ENCODE measurements around the gene VTI1B. TPM values are rescaled to one million over a fixed set of nuclear protein-coding genes. Genes with fewer than 3 reads are reported as not detected.

Gene VTI1B
- total and polyA plus RNA-seq, 5 donors, result 117 to 155 (median 141) TPM

GRCh38 chr14:67650694-67651093 lies 23.7 kb downstream of the VTI1B start:
- Histone ChIP-seq H3K9me3 (ENCODE audit: control insufficient read depth, low read length) (no peaks in the 10 kb centered on the region), H3K27me3 (ENCODE audit: control insufficient read depth, insufficient read depth) (no peaks in the 10 kb centered on the region), H3K4me3 (ENCODE audit: low read length) (no peak overlapping the region), H3K27ac (ENCODE audit: low read length) (no peak overlapping the region), H3K4me1 (ENCODE audit: control insufficient read depth, insufficient read depth, low read length) (no peaks in the 10 kb centered on the region)
- DNase-seq (no peak), ATAC-seq (no peak)
- intact Hi-C loops (cut with DNase I), result no loop called here
- 89% methylated on average over 2 of the region's 2 CpGs for WGBS

GRCh38 chr14:67650151-67650550 lies 24.3 kb downstream of the VTI1B start:
- Histone ChIP-seq H3K4me3 (ENCODE audit: low read length) (no peak overlapping the region), H3K27ac (ENCODE audit: low read length) (no peak overlapping the region), H3K4me1 (ENCODE audit: control insufficient read depth, insufficient read depth, low read length) (no peaks in the 10 kb centered on the region), H3K9me3 (ENCODE audit: control insufficient read depth, low read length) (no peaks in the 10 kb centered on the region), H3K27me3 (ENCODE audit: control insufficient read depth, insufficient read depth) (no peaks in the 10 kb centered on the region)
- WGBS, result 74% methylated on average over 1 of the region's 1 CpG
- intact Hi-C loops (cut with DNase I), result no loop called here
- ATAC-seq (no peak), DNase-seq (no peak)

- Histone ChIP-seq H3K9me3 (ENCODE audit: control insufficient read depth, low read length) (no peaks in the 10 kb centered on the region), H3K4me1 (ENCODE audit: control insufficient read depth, insufficient read depth, low read length) (no peaks in the 10 kb centered on the region), H3K27ac (ENCODE audit: low read length) (no peak overlapping the region), H3K4me3 (ENCODE audit: low read length) (no peak overlapping the region), H3K27me3 (ENCODE audit: control insufficient read depth, insufficient read depth) (no peaks in the 10 kb centered on the region)
- no peak for DNase-seq
- intact Hi-C loops (cut with DNase I), result no loop called here
- no peak for ATAC-seq
- WGBS, result 92% methylated on average over 3 of the region's 3 CpGs
Observed at GRCh38 chr14:67646131-67646530, 28.3 kb downstream of the VTI1B start.

GRCh38 chr14:67645414-67645813 lies 29.0 kb downstream of the VTI1B start:
- 74% methylated on average over 5 of the region's 5 CpGs for WGBS
- intact Hi-C loops (cut with DNase I), result no loop called here

GRCh38 chr14:67644428-67644827 lies 30.0 kb downstream of the VTI1B start:
- Histone ChIP-seq H3K9me3 (ENCODE audit: control insufficient read depth, low read length) (no peaks in the 10 kb centered on the region), H3K4me3 (ENCODE audit: low read length) (no peak overlapping the region), H3K4me1 (ENCODE audit: control insufficient read depth, insufficient read depth, low read length) (no peaks in the 10 kb centered on the region), H3K27me3 (ENCODE audit: control insufficient read depth, insufficient read depth) (no peaks in the 10 kb centered on the region), H3K27ac (ENCODE audit: low read length) (no peak overlapping the region)
- 77% methylated on average over 2 of the region's 2 CpGs for WGBS
- intact Hi-C loops (cut with DNase I), result no loop called here
- DNase-seq (no peak), ATAC-seq (no peak)

More at GRCh38 chr14:67645414-67645813, 29.0 kb downstream of the VTI1B start:
- Histone ChIP-seq H3K9me3 (ENCODE audit: control insufficient read depth, low read length) (no peaks in the 10 kb centered on the region), H3K27me3 (ENCODE audit: control insufficient read depth, insufficient read depth) (no peaks in the 10 kb centered on the region), H3K27ac (ENCODE audit: low read length) (no peak overlapping the region), H3K4me1 (ENCODE audit: control insufficient read depth, insufficient read depth, low read length) (no peaks in the 10 kb centered on the region), H3K4me3 (ENCODE audit: low read length) (no peak overlapping the region)
- DNase-seq (no peak), ATAC-seq (no peak)

GRCh38 chr14:67643713-67644112 lies 30.7 kb downstream of the VTI1B start:
- intact Hi-C loops (cut with DNase I), result no loop called here
- WGBS, result 79% methylated on average over 1 of the region's 1 CpG
- Histone ChIP-seq H3K27me3 (ENCODE audit: control insufficient read depth, insufficient read depth) (no peaks in the 10 kb centered on the region), H3K9me3 (ENCODE audit: control insufficient read depth, low read length) (no peaks in the 10 kb centered on the region), H3K4me1 (ENCODE audit: control insufficient read depth, insufficient read depth, low read length) (no peaks in the 10 kb centered on the region), H3K27ac (ENCODE audit: low read length) (no peak overlapping the region), H3K4me3 (ENCODE audit: low read length) (no peak overlapping the region)
- ATAC-seq (no peak), DNase-seq (no peak)

GRCh38 chr14:67641902-67642749 lies 32.3 kb downstream of the VTI1B start:
- 80% methylated on average over 5 of the region's 5 CpGs for WGBS
- no peaks in the 10 kb centered on the region for H3K4me1 ChIP-seq (ENCODE audit: control insufficient read depth, insufficient read depth, low read length)
- DNase-seq (no peak), ATAC-seq (no peak)
- no peak overlapping the region for H3K4me3 ChIP-seq (ENCODE audit: low read length)
- no peaks in the 10 kb centered on the region for H3K27me3 ChIP-seq (ENCODE audit: control insufficient read depth, insufficient read depth)
- intact Hi-C loops (cut with DNase I), result no loop called here
- no peaks in the 10 kb centered on the region for H3K9me3 ChIP-seq (ENCODE audit: control insufficient read depth, low read length)
- no peak overlapping the region for H3K27ac ChIP-seq (ENCODE audit: low read length)

- ATAC-seq (no peak), DNase-seq (no peak)
- no peaks in the 10 kb centered on the region for H3K27me3 ChIP-seq (ENCODE audit: control insufficient read depth, insufficient read depth)
- H3K4me3 ChIP-seq (ENCODE audit: low read length), result no peak overlapping the region
- 98% methylated on average over 1 of the region's 1 CpG for WGBS
- intact Hi-C loops (cut with DNase I), result no loop called here
- H3K27ac ChIP-seq (ENCODE audit: low read length), result no peak overlapping the region
- H3K9me3 ChIP-seq (ENCODE audit: control insufficient read depth, low read length), result no peaks in the 10 kb centered on the region
- H3K4me1 ChIP-seq (ENCODE audit: control insufficient read depth, insufficient read depth, low read length), result no peaks in the 10 kb centered on the region
Observed at GRCh38 chr14:67641480-67641879, 33.0 kb downstream of the VTI1B start.

GRCh38 chr14:67638642-67639041 lies 35.8 kb downstream of the VTI1B start:
- DNase-seq (no peak), ATAC-seq (no peak)
- WGBS, result 91% methylated on average over 3 of the region's 3 CpGs
- no peak overlapping the region for H3K27ac ChIP-seq (ENCODE audit: low read length)
- H3K4me1 ChIP-seq (ENCODE audit: control insufficient read depth, insufficient read depth, low read length), result no peaks in the 10 kb centered on the region
- H3K27me3 ChIP-seq (ENCODE audit: control insufficient read depth, insufficient read depth), result no peaks in the 10 kb centered on the region
- intact Hi-C loops (cut with DNase I), result no loop called here
- H3K4me3 ChIP-seq (ENCODE audit: low read length), result no peak overlapping the region
- no peaks in the 10 kb centered on the region for H3K9me3 ChIP-seq (ENCODE audit: control insufficient read depth, low read length)

- no peaks in the 10 kb centered on the region for H3K27me3 ChIP-seq (ENCODE audit: control insufficient read depth, insufficient read depth)
- intact Hi-C loops (cut with DNase I), result no loop called here
- WGBS, result 59% methylated on average over 3 of the region's 3 CpGs
- DNase-seq, result no peak
- H3K27ac ChIP-seq (ENCODE audit: low read length), result no peak overlapping the region
- H3K4me1 ChIP-seq (ENCODE audit: control insufficient read depth, insufficient read depth, low read length), result no peaks in the 10 kb centered on the region
- H3K4me3 ChIP-seq (ENCODE audit: low read length), result no peak overlapping the region
- no peak for ATAC-seq
- H3K9me3 ChIP-seq (ENCODE audit: control insufficient read depth, low read length), result no peaks in the 10 kb centered on the region
Observed at GRCh38 chr14:67636361-67636919, 38.0 kb downstream of the VTI1B start.

- intact Hi-C loops (cut with DNase I), result no loop called here
- no peaks in the 10 kb centered on the region for H3K27me3 ChIP-seq (ENCODE audit: control insufficient read depth, insufficient read depth)
- 82% methylated on average over 5 of the region's 5 CpGs for WGBS
- H3K9me3 ChIP-seq (ENCODE audit: control insufficient read depth, low read length), result no peaks in the 10 kb centered on the region
- ATAC-seq (no peak), DNase-seq (no peak)
- no peaks in the 10 kb centered on the region for H3K4me1 ChIP-seq (ENCODE audit: control insufficient read depth, insufficient read depth, low read length)
- H3K4me3 ChIP-seq (ENCODE audit: low read length), result no peak overlapping the region
- H3K27ac ChIP-seq (ENCODE audit: low read length), result no peak overlapping the region
Observed at GRCh38 chr14:67633451-67634147, 40.8 kb downstream of the VTI1B start.

All from right cardiac atrium (tissue), 5 donors.